ENCODE results near the gene NPAS4. TPM values are rescaled to one million over a fixed set of nuclear protein-coding genes. Genes with fewer than 3 reads are reported as not detected.

NPAS4 gene
- total RNA-seq, 1 experiment from 2014 or later, result 0.79 TPM

DNA sequence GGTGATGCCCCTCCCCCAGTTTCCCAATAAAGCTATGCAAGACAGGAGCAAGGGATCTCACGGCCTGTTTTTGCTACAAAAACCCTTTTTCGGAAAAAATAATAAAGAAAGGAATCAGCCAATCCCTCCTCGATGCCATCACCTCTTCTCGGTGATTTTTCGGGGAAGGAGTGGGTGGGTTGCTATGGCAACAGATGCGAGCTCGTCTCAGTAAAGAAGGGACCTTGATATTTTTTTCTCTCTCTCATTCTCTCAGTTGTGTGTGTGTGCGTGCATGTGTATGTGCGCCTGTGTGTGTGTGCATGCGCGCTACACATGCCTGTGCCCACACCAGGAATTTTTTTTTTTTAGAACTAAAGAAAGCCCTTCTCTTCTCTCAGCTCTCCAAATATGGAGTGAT is 3.8 kb upstream of the NPAS4 start (continued):
- TF ChIP-seq TCF7 (CRISPR knock-in tag; IDR thresholded peaks at IDR 0.05; ENCODE audit: low read depth) (no peak), GRHL2 (CRISPR knock-in tag; IDR thresholded peaks at IDR 0.05; ENCODE audit: insufficient replicate concordance, severe bottlenecking) (no peak), CBFB (CRISPR knock-in tag; IDR thresholded peaks at IDR 0.05; ENCODE audit: low read depth) (no peak), JAZF1 (CRISPR knock-in tag; IDR thresholded peaks at IDR 0.05) (no peak)
- TF ChIP-seq, protein P1, sequence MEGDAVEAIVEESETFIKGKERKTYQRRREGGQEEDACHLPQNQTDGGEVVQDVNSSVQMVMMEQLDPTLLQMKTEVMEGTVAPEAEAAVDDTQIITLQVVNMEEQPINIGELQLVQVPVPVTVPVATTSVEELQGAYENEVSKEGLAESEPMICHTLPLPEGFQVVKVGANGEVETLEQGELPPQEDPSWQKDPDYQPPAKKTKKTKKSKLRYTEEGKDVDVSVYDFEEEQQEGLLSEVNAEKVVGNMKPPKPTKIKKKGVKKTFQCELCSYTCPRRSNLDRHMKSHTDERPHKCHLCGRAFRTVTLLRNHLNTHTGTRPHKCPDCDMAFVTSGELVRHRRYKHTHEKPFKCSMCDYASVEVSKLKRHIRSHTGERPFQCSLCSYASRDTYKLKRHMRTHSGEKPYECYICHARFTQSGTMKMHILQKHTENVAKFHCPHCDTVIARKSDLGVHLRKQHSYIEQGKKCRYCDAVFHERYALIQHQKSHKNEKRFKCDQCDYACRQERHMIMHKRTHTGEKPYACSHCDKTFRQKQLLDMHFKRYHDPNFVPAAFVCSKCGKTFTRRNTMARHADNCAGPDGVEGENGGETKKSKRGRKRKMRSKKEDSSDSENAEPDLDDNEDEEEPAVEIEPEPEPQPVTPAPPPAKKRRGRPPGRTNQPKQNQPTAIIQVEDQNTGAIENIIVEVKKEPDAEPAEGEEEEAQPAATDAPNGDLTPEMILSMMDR (IDR thresholded peaks at IDR 0.05), result no peak

DNA sequence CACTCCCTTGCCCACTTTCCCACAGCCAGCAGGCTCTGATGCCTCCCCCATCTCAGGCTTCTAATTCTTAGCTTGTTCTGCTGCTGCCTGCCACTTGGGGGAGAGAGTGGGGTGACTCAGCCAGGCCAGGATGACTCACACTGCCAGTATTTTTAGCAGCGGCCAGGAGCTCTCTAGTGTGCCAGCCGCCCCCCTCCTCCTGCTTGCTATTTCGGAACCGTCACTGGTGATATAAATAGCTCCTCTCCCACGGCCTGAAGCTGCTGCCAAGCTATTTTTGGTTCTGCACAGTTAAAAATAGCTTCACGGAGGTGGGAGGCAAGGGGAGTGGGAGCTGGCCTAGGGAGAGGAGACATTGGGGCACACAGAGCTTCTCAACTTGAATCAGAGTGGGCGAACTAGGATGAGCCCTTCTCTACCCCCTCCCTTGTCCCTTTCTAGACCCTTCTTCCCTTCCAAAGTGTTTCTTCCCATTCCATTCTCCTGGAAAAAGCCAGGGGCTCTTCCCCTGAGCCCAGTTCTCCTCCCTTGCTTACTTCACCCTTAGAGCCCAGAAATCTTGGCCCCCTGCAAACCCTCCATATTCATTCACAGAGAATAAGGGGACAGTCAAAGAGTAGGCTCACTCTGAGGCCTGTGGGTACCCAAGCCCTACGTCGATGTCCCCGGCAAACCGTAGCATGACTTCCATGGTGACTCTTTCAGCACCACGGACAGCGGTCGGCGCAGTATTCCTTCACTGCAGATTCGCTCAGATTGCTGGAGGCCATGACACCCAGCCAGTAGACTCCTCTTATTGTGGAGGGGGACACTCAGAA is 2.5 kb upstream of the NPAS4 start:
- DNase-seq (ENCODE audit: low spot score), result peak; percentile 92
- no peaks in the 10 kb centered on the region for H3K9me3 Mint-ChIP-seq
- H3K4me3 Mint-ChIP-seq, result peak overlapping the region; percentile 26; the same call in 1 of the 2 replicates
- no peaks in the 10 kb centered on the region for H3K36me3 Mint-ChIP-seq
- ATAC-seq, result peak; percentile 53
- peak overlapping the region; percentile 33; the same call in 1 of the 2 replicates for H3K27ac Mint-ChIP-seq
- H3K27me3 Mint-ChIP-seq (ENCODE audit: low read depth), result peaks cover 53% of the 10 kb centered on the region
- CTCF ChIA-PET, result interaction anchor here (0.6 to 5.2 kb wide), 27 partner anchors 9 to 423 kb away, joined by 3 to 56 read pairs (median 6); partner anchors contain the start of genes CD248, DPP3, MRPL11 and PELI3
- POLR2A ChIA-PET, result interaction anchor here (0.6 to 1.1 kb wide), 4 partner anchors 9 to 134 kb away, joined by 3 to 14 read pairs (median 8); partner anchors contain the start of gene DPP3
- peaks cover 49% of the 10 kb centered on the region for H3K4me1 Mint-ChIP-seq
- TF ChIP-seq, protein P2, sequence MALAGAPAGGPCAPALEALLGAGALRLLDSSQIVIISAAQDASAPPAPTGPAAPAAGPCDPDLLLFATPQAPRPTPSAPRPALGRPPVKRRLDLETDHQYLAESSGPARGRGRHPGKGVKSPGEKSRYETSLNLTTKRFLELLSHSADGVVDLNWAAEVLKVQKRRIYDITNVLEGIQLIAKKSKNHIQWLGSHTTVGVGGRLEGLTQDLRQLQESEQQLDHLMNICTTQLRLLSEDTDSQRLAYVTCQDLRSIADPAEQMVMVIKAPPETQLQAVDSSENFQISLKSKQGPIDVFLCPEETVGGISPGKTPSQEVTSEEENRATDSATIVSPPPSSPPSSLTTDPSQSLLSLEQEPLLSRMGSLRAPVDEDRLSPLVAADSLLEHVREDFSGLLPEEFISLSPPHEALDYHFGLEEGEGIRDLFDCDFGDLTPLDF (CRISPR knock-in tag; IDR thresholded peaks at IDR 0.05), result no peak
- TF ChIP-seq ATF1 (CRISPR knock-in tag; IDR thresholded peaks at IDR 0.05), result 0 out of 2 replicates have a peak, but pooled peaks have one; percentile 58
- no peak for TF ChIP-seq ZNF396 (CRISPR knock-in tag; IDR thresholded peaks at IDR 0.05; ENCODE audit: borderline replicate concordance)
- TF ChIP-seq CBFB (CRISPR knock-in tag; IDR thresholded peaks at IDR 0.05; ENCODE audit: low read depth), result no peak
- TF ChIP-seq MYBL2 (CRISPR knock-in tag; IDR thresholded peaks at IDR 0.05), result peak; percentile 82; the same call in 1 of the 2 replicates
- TF ChIP-seq, protein P3, sequence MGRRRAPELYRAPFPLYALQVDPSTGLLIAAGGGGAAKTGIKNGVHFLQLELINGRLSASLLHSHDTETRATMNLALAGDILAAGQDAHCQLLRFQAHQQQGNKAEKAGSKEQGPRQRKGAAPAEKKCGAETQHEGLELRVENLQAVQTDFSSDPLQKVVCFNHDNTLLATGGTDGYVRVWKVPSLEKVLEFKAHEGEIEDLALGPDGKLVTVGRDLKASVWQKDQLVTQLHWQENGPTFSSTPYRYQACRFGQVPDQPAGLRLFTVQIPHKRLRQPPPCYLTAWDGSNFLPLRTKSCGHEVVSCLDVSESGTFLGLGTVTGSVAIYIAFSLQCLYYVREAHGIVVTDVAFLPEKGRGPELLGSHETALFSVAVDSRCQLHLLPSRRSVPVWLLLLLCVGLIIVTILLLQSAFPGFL (CRISPR knock-in tag; IDR thresholded peaks at IDR 0.05; ENCODE audit: borderline replicate concordance), result peak; percentile 87; the same call in 1 of the 2 replicates
- TF ChIP-seq JAZF1 (CRISPR knock-in tag; IDR thresholded peaks at IDR 0.05), result no peak
- peak; percentile 72 for TF ChIP-seq CREM (CRISPR knock-in tag; IDR thresholded peaks at IDR 0.05)
- TF ChIP-seq ZNF121 (CRISPR knock-in tag; IDR thresholded peaks at IDR 0.05), result no peak
- TF ChIP-seq PRRX2 (CRISPR knock-in tag; IDR thresholded peaks at IDR 0.05), result no peak
- TF ChIP-seq, protein P4, sequence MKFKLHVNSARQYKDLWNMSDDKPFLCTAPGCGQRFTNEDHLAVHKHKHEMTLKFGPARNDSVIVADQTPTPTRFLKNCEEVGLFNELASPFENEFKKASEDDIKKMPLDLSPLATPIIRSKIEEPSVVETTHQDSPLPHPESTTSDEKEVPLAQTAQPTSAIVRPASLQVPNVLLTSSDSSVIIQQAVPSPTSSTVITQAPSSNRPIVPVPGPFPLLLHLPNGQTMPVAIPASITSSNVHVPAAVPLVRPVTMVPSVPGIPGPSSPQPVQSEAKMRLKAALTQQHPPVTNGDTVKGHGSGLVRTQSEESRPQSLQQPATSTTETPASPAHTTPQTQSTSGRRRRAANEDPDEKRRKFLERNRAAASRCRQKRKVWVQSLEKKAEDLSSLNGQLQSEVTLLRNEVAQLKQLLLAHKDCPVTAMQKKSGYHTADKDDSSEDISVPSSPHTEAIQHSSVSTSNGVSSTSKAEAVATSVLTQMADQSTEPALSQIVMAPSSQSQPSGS (CRISPR knock-in tag; IDR thresholded peaks at IDR 0.05; ENCODE audit: borderline replicate concordance, low read depth), result no peak
- TF ChIP-seq, protein P5, sequence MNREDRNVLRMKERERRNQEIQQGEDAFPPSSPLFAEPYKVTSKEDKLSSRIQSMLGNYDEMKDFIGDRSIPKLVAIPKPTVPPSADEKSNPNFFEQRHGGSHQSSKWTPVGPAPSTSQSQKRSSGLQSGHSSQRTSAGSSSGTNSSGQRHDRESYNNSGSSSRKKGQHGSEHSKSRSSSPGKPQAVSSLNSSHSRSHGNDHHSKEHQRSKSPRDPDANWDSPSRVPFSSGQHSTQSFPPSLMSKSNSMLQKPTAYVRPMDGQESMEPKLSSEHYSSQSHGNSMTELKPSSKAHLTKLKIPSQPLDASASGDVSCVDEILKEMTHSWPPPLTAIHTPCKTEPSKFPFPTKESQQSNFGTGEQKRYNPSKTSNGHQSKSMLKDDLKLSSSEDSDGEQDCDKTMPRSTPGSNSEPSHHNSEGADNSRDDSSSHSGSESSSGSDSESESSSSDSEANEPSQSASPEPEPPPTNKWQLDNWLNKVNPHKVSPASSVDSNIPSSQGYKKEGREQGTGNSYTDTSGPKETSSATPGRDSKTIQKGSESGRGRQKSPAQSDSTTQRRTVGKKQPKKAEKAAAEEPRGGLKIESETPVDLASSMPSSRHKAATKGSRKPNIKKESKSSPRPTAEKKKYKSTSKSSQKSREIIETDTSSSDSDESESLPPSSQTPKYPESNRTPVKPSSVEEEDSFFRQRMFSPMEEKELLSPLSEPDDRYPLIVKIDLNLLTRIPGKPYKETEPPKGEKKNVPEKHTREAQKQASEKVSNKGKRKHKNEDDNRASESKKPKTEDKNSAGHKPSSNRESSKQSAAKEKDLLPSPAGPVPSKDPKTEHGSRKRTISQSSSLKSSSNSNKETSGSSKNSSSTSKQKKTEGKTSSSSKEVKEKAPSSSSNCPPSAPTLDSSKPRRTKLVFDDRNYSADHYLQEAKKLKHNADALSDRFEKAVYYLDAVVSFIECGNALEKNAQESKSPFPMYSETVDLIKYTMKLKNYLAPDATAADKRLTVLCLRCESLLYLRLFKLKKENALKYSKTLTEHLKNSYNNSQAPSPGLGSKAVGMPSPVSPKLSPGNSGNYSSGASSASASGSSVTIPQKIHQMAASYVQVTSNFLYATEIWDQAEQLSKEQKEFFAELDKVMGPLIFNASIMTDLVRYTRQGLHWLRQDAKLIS (CRISPR knock-in tag; IDR thresholded peaks at IDR 0.05; ENCODE audit: borderline replicate concordance), result no peak
- peak; percentile 97 for TF ChIP-seq ZNF232 (CRISPR knock-in tag; IDR thresholded peaks at IDR 0.05)
- no peak for TF ChIP-seq EMX1 (CRISPR knock-in tag; IDR thresholded peaks at IDR 0.05)
- TF ChIP-seq, protein P6, sequence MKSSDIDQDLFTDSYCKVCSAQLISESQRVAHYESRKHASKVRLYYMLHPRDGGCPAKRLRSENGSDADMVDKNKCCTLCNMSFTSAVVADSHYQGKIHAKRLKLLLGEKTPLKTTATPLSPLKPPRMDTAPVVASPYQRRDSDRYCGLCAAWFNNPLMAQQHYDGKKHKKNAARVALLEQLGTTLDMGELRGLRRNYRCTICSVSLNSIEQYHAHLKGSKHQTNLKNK (CRISPR knock-in tag; IDR thresholded peaks at IDR 0.05), result no peak
- TF ChIP-seq, protein P7, sequence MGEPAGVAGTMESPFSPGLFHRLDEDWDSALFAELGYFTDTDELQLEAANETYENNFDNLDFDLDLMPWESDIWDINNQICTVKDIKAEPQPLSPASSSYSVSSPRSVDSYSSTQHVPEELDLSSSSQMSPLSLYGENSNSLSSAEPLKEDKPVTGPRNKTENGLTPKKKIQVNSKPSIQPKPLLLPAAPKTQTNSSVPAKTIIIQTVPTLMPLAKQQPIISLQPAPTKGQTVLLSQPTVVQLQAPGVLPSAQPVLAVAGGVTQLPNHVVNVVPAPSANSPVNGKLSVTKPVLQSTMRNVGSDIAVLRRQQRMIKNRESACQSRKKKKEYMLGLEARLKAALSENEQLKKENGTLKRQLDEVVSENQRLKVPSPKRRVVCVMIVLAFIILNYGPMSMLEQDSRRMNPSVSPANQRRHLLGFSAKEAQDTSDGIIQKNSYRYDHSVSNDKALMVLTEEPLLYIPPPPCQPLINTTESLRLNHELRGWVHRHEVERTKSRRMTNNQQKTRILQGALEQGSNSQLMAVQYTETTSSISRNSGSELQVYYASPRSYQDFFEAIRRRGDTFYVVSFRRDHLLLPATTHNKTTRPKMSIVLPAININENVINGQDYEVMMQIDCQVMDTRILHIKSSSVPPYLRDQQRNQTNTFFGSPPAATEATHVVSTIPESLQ (CRISPR knock-in tag; IDR thresholded peaks at IDR 0.05), result no peak
